ENCODE data around the gene DENND4A.

- no peak for TF ChIP-seq CHD1 (IDR thresholded peaks at IDR 0.05; ENCODE audit: low read depth, low read length)
- no peak for TF ChIP-seq TAF1 (IDR thresholded peaks at IDR 0.05; ENCODE audit: borderline replicate concordance, low read depth, low read length)
- TF ChIP-seq SRF (IDR thresholded peaks at IDR 0.05; ENCODE audit: low read depth in 2 of 2, low read length in 2 of 2), result no peak
- no peak for TF ChIP-seq SPI1 (IDR thresholded peaks at IDR 0.05; ENCODE audit: borderline replicate concordance, insufficient read depth, low read depth, low read length)
- no peak for TF ChIP-seq YY1 (IDR thresholded peaks at IDR 0.05; ENCODE audit: low read depth, low read length)
- TF ChIP-seq ASH2L (IDR thresholded peaks at IDR 0.05; ENCODE audit: borderline replicate concordance, low read depth), result no peak
- TF ChIP-seq POLR2A (IDR thresholded peaks at IDR 0.05; ENCODE audit: low read depth, low read length), result no peak
These were observed 12.3 kb upstream of the DENND4A start for GRCh38 chr15:65804252-65804931.

Measured in GM12878 (cell line).